Stimulated activated CD8-positive, alpha-beta memory T cell treated with anti-CD3 and anti-CD28 coated beads, Interleukin-12 subunit alpha, Interleukin-12 subunit beta, amount 100 ng/mL, for 24 hours (primary cell): ENCODE data around the gene ZNF786.
"Not testable (repeated sequence)": the region's sequence is repeated elsewhere in the genome, so short reads cannot be mapped to it uniquely, and the experiment has no call there.

ENCODE experiments used
- DNase-seq: peaks from one replicate; pipeline ENCODE4 v3.0.0-alpha.2; 2020; ENCODE audit errors: extremely low read depth

Gene ZNF786

GRCh38 chr7:149090397-149091195, at the start of gene ZNF786:
TSS of gene ZNF786 (minus strand) at chr7:149090718. CDS start at chr7:149090640, 78 bp downstream.
- peak; percentile 88 for DNase-seq

GRCh38 chr7:149136118-149136517, 45.6 kb upstream of the ZNF786 start:
- no peak for DNase-seq

- DNase-seq: no peak
Measured at GRCh38 chr7:149133028-149133710, 42.7 kb upstream of the ZNF786 start.

GRCh38 chr7:149130572-149131198, 40.2 kb upstream of the ZNF786 start:
- no peak for DNase-seq

GRCh38 chr7:149126662-149127266, 36.2 kb upstream of the ZNF786 start:
- peak; percentile 24 for DNase-seq

- peak; percentile 83 for DNase-seq
Measured at GRCh38 chr7:149125863-149126661, 35.5 kb upstream of the ZNF786 start, which contains the start of gene ZNF425. TSS of gene ZNF425 (minus strand) at chr7:149126324. CDS start at chr7:149126213, 111 bp downstream.

GRCh38 chr7:149125189-149125862, 34.8 kb upstream of the ZNF786 start:
- no peak for DNase-seq

GRCh38 chr7:149109969-149110368, 19.5 kb upstream of the ZNF786 start:
- DNase-seq: no peak

GRCh38 chr7:149104749-149105148, 14.2 kb upstream of the ZNF786 start:
- DNase-seq: no peak

- no peak for DNase-seq
Measured at GRCh38 chr7:149104214-149104613, 13.7 kb upstream of the ZNF786 start.

GRCh38 chr7:149103424-149103823, 12.9 kb upstream of the ZNF786 start:
- no peak for DNase-seq

GRCh38 chr7:149102666-149103065, 12.1 kb upstream of the ZNF786 start:
- no peak for DNase-seq

GRCh38 chr7:149100821-149101220, 10.3 kb upstream of the ZNF786 start:
- DNase-seq: no peak

GRCh38 chr7:149099058-149099457, 8.5 kb upstream of the ZNF786 start:
- no peak for DNase-seq

- no peak for DNase-seq
Measured at GRCh38 chr7:149097088-149097487, 6.6 kb upstream of the ZNF786 start.

GRCh38 chr7:149093228-149093627, 2.7 kb upstream of the ZNF786 start:
- DNase-seq: no peak

- DNase-seq: not testable (repeated sequence)
Measured at GRCh38 chr7:149092244-149092643, 1.7 kb upstream of the ZNF786 start.

GRCh38 chr7:149087376-149087775, 3.1 kb downstream of the ZNF786 start:
- no peak for DNase-seq

GRCh38 chr7:149085866-149086265, 4.7 kb downstream of the ZNF786 start:
- DNase-seq: no peak

GRCh38 chr7:149084407-149084806, 6.1 kb downstream of the ZNF786 start:
- DNase-seq: no peak

- no peak for DNase-seq
Measured at GRCh38 chr7:149081914-149082313, 8.6 kb downstream of the ZNF786 start.
